ENCODE measurements around the gene TMEM82. TPM values are rescaled to one million over a fixed set of nuclear protein-coding genes. Genes with fewer than 3 reads are reported as not detected.

Gene TMEM82
- total and polyA plus RNA-seq, 2 of the 13 experiments (the other 11 are each of a cell fraction or from before 2014, with no cell fraction given), result 0.24 to 0.97 TPM

GRCh38 chr1:15719381-15720120 lies 22.7 kb upstream of the TMEM82 start:
- Histone ChIP-seq H3K9me3 (ENCODE audit: low read length) (no peaks in the 10 kb centered on the region), H3K4me3 (replicated peaks in 1 of 3; ENCODE audit: insufficient read depth in 1 of 3, low read depth in 2 of 3, low read length in 3 of 3) (no peak overlapping the region), H3K79me2 (ENCODE audit: insufficient read depth, low read length) (no peaks in the 10 kb centered on the region), H3K9ac (ENCODE audit: insufficient read depth, low read depth, low read length) (no peak overlapping the region), H3K36me3 (replicated peaks in 1 of 2; ENCODE audit: control insufficient read depth in 1 of 2, insufficient read depth in 2 of 2, low read length in 2 of 2) (peaks cover 22 to 51% of the 10 kb centered on the region in 2 experiments), H3K4me2 (ENCODE audit: low read depth, low read length) (no peak overlapping the region), H4K20me1 (ENCODE audit: insufficient read depth, low read length) (no peaks in the 10 kb centered on the region), H3K4me1 (ENCODE audit: insufficient read depth, low read length) (peaks cover 12% of the 10 kb centered on the region; the same call in 1 of the 2 replicates), H2AFZ (ENCODE audit: low read length) (no peak overlapping the region), H3K27ac (ENCODE audit: extremely low read length, insufficient read depth, low read length) (no peak overlapping the region), H3K27me3 (ENCODE audit: control insufficient read depth in 1 of 2, insufficient read depth in 2 of 2, low read length in 2 of 2) (no peaks in the 10 kb centered on the region)
- TF ChIP-seq RNF2 (conservative IDR thresholded peaks at IDR 0.05; ENCODE audit: low read depth), result no peak
- TF ChIP-seq PAXIP1 (CRISPR knock-in tag; conservative IDR thresholded peaks at IDR 0.05), result no peak
- TF ChIP-seq, protein P1, sequence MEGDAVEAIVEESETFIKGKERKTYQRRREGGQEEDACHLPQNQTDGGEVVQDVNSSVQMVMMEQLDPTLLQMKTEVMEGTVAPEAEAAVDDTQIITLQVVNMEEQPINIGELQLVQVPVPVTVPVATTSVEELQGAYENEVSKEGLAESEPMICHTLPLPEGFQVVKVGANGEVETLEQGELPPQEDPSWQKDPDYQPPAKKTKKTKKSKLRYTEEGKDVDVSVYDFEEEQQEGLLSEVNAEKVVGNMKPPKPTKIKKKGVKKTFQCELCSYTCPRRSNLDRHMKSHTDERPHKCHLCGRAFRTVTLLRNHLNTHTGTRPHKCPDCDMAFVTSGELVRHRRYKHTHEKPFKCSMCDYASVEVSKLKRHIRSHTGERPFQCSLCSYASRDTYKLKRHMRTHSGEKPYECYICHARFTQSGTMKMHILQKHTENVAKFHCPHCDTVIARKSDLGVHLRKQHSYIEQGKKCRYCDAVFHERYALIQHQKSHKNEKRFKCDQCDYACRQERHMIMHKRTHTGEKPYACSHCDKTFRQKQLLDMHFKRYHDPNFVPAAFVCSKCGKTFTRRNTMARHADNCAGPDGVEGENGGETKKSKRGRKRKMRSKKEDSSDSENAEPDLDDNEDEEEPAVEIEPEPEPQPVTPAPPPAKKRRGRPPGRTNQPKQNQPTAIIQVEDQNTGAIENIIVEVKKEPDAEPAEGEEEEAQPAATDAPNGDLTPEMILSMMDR (CRISPR knock-in tag; IDR thresholded peaks at IDR 0.05), result peak; percentile 35
- TF ChIP-seq STAG1 (CRISPR knock-in tag; IDR thresholded peaks at IDR 0.05), result peak; percentile 21; the same call in 1 of the 2 replicates
- TF ChIP-seq PTBP1 (IDR thresholded peaks at IDR 0.05; ENCODE audit: low read depth, low read length, poor library complexity, severe bottlenecking), result no peak
- ChIA-PET POLR2A (no interaction called here), CTCF (ENCODE audit: low intra/inter-chr PET ratio, low total read pairs) (no interaction called here)
- ATAC-seq, result no peak
- BruUV-seq (replicated peaks), result no TSS peak
- in situ Hi-C loops (cut with HindIII; ENCODE audit: extremely low pct_ligation_motif_present, low pct_unique_long_range_greater_than_20kb) (no loop called here), intact Hi-C loops (cut with micrococcal nuclease; ENCODE audit: unreplicated experiment) (no loop called here)
- 98% methylated on average over 12 of the region's 12 CpGs for WGBS (ENCODE audit: low lambda C conversion rate)
- no peak for FAIRE-seq
- no peak for DNase-seq (ENCODE audit: low spot score)
